ENCODE measurements around the gene AP2A2.

Gene AP2A2

DNA sequence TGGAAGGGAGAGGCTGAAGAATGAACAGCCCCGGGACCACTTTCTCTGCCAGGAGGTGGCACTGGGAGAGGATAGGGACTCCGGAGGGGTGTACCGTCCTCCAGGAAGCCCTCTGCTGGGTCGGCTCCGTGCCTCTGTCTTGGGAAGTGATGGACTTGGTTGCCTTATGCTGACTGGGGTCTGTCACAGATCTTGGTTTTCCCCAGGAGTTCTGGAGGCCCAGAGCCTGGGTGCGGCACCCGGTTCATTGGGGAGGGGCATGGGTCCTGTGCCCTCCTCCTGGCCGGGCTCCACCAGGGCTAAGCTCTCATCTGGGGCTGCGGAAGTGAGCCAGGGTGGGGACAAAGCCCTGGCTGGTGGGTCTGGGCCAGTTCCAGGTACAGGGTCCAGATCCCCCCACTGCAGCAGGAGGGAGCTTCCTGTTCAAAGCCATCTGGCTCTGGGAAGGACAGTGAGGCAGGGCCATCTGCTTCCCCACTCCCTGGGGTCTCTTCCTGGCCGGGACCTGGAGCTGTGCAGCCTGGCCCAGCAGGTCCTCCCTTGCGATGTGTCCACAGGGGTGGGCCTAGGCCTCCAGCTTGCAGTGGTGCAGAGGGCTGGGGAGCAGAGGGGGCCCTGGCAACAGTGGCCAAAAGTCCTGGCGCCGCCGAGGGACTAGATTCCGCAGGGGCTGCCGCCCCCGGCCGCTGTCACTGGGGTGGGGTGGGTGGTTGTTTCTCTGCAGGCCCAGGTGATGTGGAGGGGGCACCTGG lies 1.1 kb upstream of the AP2A2 start:
- DNase-seq (ENCODE audit: low spot score) = no peak

DNA sequence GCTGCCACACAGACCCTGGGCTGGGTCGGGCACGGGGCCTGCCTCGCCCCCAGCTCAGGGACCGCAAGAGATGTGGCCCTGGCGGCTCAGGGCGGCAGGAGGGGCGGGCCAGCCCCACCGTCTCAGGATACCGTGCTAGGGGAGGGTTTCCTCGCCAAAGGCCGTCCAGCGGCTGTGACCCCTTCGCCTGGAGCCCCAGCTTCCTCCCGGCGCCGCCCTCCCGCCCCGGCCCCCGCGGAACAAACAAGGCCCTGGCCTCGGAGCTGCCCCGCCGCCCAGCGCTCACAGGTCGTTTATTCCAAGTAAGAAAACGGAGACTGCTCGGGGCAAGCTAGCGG lies 543 bp upstream of the AP2A2 start:
- DNase-seq (ENCODE audit: low spot score) = no peak

DNA sequence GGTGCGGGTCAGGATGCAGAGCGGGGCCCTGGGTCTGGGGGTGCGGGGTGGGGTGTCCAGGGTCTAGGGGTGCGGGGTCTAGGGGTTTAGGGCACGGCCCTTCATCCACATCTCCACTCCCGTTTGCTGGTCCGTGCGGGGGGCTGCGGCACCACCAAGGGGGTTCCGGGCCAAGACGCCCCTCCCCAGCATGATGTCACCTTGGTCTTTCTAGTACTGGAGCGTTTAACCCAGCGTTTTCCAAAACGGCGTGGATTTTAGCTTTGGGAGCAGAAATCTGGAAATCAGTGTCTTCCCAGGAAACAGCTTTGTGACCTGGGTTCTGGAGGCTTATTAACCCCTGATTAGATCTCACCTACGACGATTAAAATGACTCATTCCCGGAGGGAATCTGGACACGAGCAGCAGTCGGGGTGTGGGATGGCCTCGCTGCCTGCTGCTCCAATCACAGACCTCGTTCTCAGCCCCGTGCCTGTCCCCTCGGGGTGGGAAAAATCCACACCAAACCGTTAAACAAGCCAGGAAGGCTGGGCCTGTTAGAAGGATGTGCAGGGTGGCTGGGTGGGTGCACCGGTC lies 759 bp downstream of the AP2A2 start:
- DNase-seq (ENCODE audit: low spot score) = peak; percentile 89

DNA sequence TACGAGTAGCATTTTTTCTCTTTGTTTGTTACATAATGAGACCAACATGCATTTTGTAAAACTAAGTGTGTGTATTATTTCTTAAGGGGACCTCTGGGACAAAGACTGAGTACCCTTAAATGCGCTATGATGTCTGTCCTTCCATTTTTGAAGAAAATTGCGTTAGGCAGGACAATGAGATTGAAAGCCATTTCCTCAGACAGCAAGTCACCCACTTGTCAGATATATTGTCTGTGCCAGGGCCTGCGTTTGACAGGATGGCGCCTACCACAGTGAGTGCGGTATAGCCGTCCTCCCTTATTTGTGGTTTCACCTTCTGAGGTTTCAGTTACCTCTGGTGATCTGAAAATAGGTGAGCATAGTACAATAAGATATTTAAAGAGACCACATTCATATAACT lies 2.2 kb downstream of the AP2A2 start:
- DNase-seq (ENCODE audit: low spot score) = no peak

DNA sequence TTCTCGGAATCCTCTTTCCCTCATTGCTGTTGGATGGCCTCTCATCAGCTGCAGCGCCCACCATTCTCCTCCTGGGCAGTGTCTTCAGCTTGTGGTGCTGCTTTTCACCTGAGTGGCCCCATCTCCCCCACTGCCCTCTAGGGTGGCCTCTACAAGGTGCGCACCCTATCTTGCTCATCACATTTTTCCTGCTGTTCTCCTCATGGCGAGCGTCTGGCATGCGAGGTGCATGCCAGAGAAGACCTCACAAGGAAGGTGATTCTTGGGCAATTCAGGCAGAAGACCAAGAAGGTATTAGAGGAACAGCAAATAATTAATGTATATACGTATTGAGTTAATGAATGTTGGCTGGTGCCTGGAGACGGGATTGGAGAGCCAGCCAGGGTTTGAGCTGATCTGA lies 3.1 kb downstream of the AP2A2 start:
- DNase-seq (ENCODE audit: low spot score) = no peak

DNA sequence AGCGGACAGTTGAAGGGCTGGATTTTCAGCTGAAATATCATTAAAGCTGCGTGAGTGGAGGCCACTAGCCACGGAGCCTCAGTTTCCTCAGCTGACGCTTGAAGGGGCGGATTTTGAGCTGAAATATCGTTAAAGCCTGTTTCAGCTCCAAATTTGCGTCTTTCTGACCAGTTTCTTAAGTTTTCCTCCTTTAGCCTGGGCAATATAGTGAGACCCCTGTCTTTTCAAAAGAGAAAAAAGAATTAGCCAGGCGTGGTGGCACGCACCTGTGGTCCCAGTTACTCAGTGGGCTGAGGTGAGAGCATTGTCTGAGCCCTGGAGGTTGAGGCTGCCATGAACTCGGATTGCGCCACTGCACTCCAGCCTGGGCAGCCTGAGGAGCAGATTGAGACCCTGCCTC lies 3.7 kb downstream of the AP2A2 start:
- DNase-seq (ENCODE audit: low spot score) = no peak

DNA sequence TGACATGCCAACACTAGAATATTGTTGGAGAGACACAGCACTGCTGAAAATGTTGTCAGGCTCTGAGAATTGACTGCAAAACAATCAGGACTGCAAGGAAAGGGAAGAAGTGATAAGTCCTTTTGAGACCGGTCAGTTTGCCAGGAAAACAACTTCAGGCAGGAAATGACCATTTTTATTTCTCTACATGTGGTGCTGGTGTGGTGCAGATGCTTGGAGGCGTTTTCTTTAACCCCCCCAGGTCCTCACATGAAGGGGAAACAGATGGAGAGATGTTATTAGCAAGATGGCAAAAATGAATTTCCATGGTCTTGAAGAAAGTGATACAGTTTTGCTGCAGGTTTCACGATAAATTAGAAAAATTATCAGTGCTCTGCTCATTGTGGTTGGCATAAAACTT lies 5.7 kb downstream of the AP2A2 start:
- DNase-seq (ENCODE audit: low spot score) = no peak

DNA sequence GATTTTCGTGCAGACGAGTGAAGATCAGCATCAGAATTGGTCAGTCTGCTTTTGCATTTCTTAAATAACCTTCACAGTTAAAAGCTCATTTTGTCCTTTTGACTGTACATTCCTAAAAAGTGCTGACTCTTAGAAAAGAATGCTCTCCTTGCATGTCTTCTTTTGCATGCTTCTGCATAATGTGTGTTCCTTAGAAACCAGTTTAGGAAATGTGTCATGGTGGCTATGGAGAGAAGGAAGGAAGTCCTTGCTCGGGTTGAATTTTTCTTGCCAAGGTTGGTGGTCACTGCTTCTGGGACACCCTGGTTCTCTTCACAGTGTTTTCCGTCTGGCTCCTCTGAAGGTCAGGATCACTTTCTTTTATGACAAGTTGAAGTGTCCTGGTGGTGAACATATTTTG lies 6.8 kb downstream of the AP2A2 start:
- no peak for DNase-seq (ENCODE audit: low spot score)

DNA sequence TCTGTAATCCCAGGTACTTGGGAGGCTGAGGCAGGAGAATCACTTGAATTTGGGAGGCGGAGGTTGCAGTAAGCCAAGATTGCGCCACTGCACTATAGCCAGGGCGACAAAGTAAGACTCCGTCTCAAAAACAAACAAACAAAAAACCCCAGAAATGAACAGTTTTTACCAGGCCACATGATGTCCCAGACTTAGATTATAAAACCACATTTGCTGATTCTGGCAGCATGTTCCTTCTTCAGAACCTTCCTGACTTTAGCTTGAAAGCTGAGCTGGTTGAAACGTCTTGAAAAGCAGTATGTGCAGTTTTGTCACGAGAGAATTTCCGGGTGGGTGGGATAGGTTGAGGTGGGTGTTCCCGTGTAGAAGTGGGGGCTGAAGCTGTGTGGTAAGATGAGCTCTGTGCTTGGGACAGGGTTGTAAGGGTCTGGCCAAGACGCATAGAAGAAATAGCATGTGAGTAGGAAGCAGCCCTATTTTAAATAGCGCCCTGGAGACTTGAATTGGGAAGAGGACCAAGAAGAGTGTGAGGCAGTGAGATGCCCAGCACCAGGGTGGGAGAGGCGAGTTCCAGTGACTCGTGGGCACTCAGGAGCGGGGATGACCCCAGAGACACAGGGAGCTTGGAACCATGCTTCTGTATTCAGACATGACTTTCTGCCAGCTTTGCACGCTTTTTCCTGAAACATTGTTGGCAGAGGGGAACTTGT lies 7.6 kb downstream of the AP2A2 start:
- no peak for DNase-seq (ENCODE audit: low spot score)

DNA sequence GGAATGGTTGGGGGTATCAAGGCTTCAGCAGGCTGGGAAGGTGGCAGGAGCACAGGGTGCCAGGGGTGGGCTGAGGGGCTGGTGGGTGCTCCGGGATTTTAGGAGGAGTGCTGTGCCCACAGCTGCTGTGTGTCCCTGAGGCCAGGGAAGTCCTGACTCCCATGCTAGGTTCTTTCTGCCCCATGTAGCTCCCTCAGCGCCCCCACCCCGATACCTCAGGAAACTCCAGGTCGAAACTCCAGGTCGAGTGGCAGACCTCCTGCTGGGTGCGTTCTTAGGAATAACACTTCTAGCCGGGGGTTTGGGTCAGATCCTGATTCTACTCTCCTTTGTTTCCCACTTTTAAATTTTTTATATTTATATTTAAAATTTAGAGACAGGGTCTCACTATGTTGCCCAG lies 8.3 kb downstream of the AP2A2 start:
- DNase-seq (ENCODE audit: low spot score) = no peak

DNA sequence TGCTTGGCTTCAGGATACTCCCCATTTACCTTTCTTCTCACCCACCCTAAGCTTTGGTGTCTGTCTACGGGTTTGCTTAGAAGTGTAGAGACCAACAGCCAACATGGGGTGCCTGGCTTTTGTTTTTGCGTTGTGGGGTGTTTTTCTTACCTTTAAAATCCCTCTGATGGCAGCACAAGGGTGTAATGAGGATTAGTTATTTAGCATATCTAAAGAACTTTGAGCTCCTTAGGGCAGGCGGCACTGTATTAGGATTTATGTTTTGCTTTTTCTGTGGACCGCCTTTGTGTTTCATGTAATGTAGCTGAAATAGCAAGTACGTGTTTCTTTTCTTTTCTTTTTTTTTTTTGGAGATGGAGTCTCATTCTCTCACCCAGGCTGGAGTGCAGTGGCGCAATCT lies 8.9 kb downstream of the AP2A2 start:
- DNase-seq (ENCODE audit: low spot score) = no peak

DNA sequence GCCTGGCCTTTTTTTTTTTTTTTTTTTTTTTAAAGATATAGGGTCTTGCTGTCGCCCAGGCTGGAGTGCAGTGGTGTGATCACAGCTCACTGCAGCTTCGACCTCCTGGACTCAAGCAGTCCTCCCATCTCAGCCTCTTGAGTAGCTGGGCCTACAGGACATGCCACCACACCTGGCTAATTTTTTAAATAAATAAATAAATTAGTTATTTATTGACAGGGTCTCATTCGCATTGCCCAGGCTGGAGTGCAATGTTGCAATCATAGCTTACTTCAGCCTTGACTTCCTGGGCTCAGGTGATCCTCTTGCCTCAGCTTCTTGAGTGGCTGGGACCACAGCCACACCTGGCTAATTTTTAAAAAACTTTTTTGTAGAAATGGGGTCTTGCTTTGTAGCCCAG lies 10.5 kb downstream of the AP2A2 start:
- no peak for DNase-seq (ENCODE audit: low spot score)

DNA sequence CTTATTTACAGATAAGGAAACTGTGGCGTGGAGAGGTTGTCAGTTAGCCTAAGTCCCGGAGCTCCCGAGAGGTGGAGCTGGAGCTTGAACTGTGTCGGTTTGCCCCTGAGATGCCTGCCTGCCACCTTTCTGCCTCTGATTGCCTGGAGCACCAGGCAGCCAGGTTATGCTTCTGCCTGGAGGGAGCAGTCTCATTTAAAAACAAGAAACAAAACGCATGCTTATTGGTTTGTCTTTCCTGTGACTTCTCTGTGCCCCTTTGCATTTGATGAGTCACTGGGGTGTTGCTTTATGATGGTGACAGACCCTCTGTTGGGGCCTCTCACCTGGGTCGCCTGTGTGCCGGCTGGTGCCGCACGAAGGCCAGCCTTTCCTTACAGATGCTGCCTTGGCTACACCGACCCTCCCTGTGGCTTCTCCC lies 12.2 kb downstream of the AP2A2 start:
- DNase-seq (ENCODE audit: low spot score) = no peak

DNA sequence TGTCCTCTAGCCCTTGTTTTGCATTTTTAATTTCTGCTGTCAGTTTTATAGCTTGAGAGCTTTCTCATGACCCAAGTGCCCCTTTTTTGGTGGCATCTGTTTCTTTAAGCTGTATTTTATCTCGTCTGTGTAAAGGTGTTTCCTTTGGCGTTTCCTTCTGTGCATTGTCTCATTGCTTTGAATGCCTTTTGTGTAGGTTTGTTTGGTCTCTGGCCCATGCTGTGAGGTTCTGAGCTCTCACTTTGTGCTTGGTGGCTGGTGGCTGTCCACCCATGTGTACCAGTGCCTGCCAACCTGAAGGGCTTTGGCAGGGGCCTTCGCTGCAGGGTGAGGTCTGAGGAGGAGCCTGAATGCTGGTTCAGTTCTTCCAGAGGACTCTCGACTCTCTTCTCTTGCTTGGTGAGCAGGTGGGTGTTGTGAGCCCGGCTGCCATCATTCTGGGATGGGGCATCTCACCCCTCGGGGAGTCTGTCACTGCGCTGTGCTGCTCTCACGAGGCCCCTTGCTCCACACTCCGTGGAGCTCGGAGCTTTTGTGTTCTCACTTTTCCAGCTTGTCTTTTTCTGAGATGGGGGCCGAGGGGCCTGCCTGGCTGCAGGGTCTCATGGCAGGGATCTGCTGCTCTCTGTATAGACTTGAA lies 14.9 kb downstream of the AP2A2 start:
- DNase-seq (ENCODE audit: low spot score) = no peak

DNA sequence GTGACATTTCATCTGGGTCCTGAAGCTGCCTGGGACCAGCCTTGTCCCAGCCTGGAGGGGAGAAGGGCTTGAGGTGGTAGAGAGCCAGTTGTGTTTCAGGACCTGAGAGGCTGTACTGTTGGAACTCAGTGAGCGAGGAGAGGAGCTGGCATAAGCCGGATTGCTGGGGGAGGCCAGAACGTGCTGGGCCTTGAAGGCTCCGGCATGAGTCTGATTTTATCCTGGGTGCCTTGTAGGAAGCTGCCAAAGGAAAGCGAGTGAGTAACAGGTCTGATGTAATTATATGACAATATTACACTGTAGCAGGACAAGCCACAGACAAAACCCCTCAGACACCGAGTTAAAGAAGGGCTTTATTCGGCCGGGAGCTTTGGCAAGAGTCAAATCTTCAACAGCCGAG lies 17.2 kb downstream of the AP2A2 start:
- DNase-seq (ENCODE audit: low spot score) = no peak

DNA sequence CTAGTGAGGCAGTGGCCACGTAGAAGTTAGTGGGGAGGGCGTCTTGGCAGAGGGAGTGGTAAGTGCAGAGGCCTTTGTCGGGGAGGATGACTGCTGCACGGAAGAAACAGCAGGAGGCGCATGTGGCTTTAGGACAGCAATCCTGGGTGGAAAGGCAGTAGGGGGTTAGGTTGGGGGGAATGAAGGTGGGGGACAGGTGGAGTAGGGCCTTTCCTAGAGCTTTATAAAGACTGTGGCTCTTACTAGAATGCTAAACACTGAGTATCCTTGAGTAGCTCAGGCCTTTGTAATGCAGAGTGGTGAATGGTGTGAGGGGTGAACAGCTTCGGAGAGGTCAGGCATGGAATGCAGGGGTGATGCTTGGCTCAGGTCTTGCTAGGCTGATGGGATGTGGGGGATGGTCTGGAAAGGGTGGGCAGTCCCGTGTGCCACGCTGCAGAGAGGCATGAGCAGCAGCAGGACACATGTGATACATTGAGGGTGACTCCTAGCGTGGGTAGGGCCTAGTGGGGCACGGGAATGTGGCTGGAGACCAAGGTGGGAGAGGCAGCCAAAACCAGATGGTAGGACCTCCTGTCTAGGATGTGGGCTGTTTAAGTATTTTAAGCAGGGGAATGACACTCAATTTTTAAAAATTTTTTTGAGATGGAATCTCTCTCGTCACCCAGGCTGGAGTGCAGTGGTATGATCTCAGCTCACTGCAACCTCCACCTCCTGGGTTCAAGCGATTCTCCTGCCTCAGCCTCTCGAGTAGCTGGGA lies 19.2 kb downstream of the AP2A2 start:
- no peak for DNase-seq (ENCODE audit: low spot score)

DNA sequence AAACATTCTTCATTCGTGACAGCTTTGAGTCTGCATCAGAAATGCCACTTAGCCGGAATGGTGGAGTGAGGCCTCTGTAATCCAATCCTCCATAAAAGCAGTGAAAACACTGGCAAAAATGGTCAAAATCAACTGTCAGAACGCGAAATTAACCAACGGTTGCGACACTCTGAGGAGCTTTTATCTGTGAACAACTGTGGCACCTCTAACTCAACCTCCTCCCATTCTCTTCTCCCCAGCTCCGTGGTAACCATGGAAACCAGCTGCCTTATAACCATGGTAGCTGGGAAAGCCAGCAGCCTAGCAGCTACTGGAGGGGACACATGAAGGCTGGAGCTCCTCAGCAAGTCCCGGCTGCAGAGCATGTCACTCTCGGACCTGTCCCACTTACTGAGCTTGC lies 20.3 kb downstream of the AP2A2 start:
- DNase-seq (ENCODE audit: low spot score) = no peak

DNA sequence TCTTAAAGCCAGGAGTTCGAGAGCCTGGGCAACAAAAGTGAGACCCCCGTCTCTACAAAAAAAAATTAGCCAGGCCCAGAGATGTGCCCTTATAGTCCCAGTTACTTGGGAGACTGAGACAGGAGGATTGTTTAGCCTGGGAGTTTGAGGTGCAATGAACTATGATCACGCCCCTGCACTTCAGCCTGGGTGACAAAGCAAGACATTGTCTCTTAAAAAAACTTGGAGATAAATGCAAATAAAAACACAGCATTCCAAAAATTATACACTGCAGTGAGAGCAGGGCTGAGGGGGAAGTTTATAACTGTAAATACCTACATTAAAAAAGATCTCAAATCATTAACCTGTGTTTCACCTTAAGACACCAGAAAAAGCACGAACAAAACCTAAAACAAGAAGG lies 22.1 kb downstream of the AP2A2 start:
- DNase-seq (ENCODE audit: low spot score) = no peak

DNA sequence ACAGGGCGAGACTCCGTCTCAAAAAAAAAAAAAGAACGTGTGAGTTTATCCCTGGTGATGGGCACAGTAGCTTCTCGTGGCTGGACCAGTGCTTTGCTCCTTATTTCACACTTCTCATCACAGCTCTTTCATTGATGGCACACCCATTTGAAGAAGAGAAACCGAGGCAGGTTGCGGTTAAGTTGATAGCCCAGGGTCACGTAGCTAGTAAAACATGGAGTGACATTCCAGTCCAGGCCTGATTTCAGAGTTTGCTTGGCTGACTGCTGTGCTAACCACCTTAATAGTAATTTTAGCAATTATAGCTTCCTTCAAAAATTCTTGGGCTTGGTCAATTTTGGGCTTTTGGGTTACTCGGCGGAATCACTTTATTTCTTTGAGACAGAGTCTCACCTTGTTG lies 25.8 kb downstream of the AP2A2 start:
- no peak for DNase-seq (ENCODE audit: low spot score)

DNA sequence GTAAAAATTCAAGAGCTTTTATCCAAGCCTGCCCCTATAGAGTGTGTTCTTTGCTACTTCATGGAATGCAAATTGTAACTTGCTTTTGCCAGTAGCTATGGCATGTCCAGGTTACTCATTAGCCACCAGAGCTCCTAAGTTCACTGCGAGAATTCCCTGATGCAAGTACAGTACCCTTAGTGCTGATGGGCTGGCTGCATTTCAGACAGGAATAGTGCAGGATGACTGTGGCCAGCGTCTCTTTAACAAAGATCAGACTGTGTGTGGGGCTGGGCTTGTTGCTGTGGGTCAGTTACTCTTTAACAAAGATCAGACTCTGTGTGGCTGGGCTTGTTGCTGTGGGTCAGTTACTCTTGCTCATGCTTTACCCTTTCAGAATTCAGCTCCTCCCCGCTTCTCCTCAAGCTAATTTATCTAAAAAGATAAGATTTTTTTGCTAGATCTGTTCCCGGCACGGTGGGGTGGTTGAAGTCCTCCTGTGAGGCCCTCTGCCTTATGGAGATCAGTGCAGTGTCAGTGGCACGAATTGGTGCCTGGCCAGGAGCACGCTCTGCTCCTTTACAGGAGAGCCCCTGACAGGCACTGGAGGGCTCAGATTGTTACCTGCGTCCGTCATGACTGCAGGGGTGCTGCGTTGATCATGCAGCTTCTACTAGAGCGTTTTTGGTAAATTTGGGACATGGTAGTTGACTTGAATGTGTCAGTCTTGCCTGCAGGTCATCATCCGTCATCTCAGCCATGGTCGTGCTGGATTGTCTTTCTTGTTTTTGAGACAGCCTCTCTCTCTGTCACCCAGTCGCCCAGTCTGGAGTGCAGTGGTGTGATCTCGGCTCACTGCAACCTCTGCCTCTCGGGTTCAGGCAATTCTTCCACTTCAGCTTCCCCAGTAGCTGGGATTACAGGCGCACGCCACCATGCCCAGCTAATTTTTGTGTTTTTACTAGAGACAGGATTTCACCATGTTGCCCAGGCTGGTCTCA lies 27.0 kb downstream of the AP2A2 start:
- DNase-seq (ENCODE audit: low spot score) = no peak

DNA sequence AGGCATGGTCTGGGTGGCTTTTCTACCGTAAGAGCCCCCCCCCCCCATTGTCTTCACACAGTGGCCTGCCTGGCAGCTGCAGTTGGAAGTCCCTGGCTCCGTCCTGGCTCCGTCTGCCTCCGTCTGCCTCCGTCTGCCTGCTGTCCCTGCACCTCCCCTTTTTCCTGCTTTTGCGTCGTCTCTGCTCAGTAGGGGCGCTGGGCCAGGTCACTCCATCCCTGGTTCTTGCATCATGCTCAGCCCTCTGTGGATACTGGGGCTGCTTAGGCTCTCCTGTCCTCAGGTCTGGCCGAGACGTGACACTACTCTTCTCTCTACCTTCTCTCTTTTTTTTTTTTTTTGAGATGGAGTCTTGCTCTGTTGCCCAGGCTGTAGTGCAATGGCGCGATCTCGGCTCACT lies 27.8 kb downstream of the AP2A2 start:
- no peak for DNase-seq (ENCODE audit: low spot score)
